ENCODE results near the gene RLN1. TPM values are rescaled to one million over a fixed set of nuclear protein-coding genes. Genes with fewer than 3 reads are reported as not detected.

RLN1 gene
- total RNA-seq, 1 donor from 2014 or later = not detected

- intact Hi-C loops (cut with DNase I) = no loop called here
- Histone ChIP-seq H3K4me3 (no peak overlapping the region), H3K27ac (no peak overlapping the region), H3K4me1 (no peaks in the 10 kb centered on the region), H3K36me3 (no peaks in the 10 kb centered on the region), H3K9me3 (no peaks in the 10 kb centered on the region), H3K27me3 (no peaks in the 10 kb centered on the region)
- DNase-seq (ENCODE audit: low spot score in 2 of 2) = no peak
- no peak for TF ChIP-seq CTCF (IDR thresholded peaks at IDR 0.05)
Observed at GRCh38 chr9:5288591-5288990, 51.1 kb downstream of the RLN1 start.

GRCh38 chr9:5286262-5286661 lies 53.4 kb downstream of the RLN1 start:
- intact Hi-C loops (cut with DNase I) = no loop called here
- Histone ChIP-seq H3K27me3 (no peaks in the 10 kb centered on the region), H3K9me3 (no peaks in the 10 kb centered on the region), H3K4me1 (no peaks in the 10 kb centered on the region), H3K4me3 (no peak overlapping the region), H3K27ac (no peak overlapping the region), H3K36me3 (no peaks in the 10 kb centered on the region)
- TF ChIP-seq CTCF (IDR thresholded peaks at IDR 0.05) = no peak
- no peak for DNase-seq (ENCODE audit: low spot score in 2 of 2)

Other genes starting within 250 kb of the RLN1 start
- gene INSL6, start 154.2 kb downstream of the RLN1 start, total RNA-seq = not detected
- gene INSL4, start 108.5 kb downstream of the RLN1 start, total RNA-seq = not detected
- gene RLN2, start 35.2 kb downstream of the RLN1 start, total RNA-seq = not detected
- not detected for gene PLGRKT, start 98.0 kb upstream of the RLN1 start, total RNA-seq
- 23.8 TPM for gene CD274, start 110.7 kb upstream of the RLN1 start, total RNA-seq
- gene PDCD1LG2, start 170.7 kb upstream of the RLN1 start, total RNA-seq = 1.1 TPM

Measured in ascending aorta (tissue), 2 donors.